Measurements from ENCODE around the gene CHCHD6. TPM values are rescaled to one million over a fixed set of nuclear protein-coding genes. Genes with fewer than 3 reads are reported as not detected.

The CHCHD6 gene
- total RNA-seq, 1 donor: 10.9 TPM

- Histone ChIP-seq H3K4me1 (ENCODE audit: insufficient read depth, low read length) (peaks cover 2% of the 10 kb centered on the region), H3K27ac (ENCODE audit: low read depth, low read length) (no peak overlapping the region), H3K4me2 (ENCODE audit: insufficient read depth, low read length) (no peak overlapping the region), H4K20me1 (ENCODE audit: insufficient read depth, low read length) (peaks cover 34% of the 10 kb centered on the region), H3K36me3 (ENCODE audit: insufficient read depth, low read length) (no peaks in the 10 kb centered on the region), H3K4me3 (ENCODE audit: insufficient read depth, low read length) (no peak overlapping the region), H3K9me3 (ENCODE audit: low read depth, low read length) (no peaks in the 10 kb centered on the region), H3K79me2 (ENCODE audit: insufficient read depth, low read length) (peaks cover 30% of the 10 kb centered on the region), H3K27me3 (ENCODE audit: insufficient read depth, low read length) (no peaks in the 10 kb centered on the region), H2AFZ (ENCODE audit: low read length) (no peak overlapping the region)
- no peak for TF ChIP-seq CTCF (IDR thresholded peaks at IDR 0.05; ENCODE audit: extremely low read depth, low read depth, low read length)
- DNase-seq (ENCODE audit: insufficient read length, low spot score, missing footprints): no peak
Observed at GRCh38 chr3:126713199-126713598, 9.2 kb downstream of the CHCHD6 start.

- H3K4me2 ChIP-seq (ENCODE audit: insufficient read depth, low read length): no peak overlapping the region
- no peaks in the 10 kb centered on the region for H3K9me3 ChIP-seq (ENCODE audit: low read depth, low read length)
- no peak overlapping the region for H2AFZ ChIP-seq (ENCODE audit: low read length)
- no peaks in the 10 kb centered on the region for H3K36me3 ChIP-seq (ENCODE audit: insufficient read depth, low read length)
- no peaks in the 10 kb centered on the region for H3K27me3 ChIP-seq (ENCODE audit: insufficient read depth, low read length)
- no peak overlapping the region for H3K27ac ChIP-seq (ENCODE audit: low read depth, low read length)
- H3K4me1 ChIP-seq (ENCODE audit: insufficient read depth, low read length): peaks cover 2% of the 10 kb centered on the region
- TF ChIP-seq CTCF (IDR thresholded peaks at IDR 0.05; ENCODE audit: extremely low read depth, low read depth, low read length): no peak
- H3K79me2 ChIP-seq (ENCODE audit: insufficient read depth, low read length): peaks cover 26% of the 10 kb centered on the region
- peaks cover 38% of the 10 kb centered on the region for H4K20me1 ChIP-seq (ENCODE audit: insufficient read depth, low read length)
- DNase-seq (ENCODE audit: insufficient read length, low spot score, missing footprints): no peak
- no peak overlapping the region for H3K4me3 ChIP-seq (ENCODE audit: insufficient read depth, low read length)
Observed at GRCh38 chr3:126714276-126714900, 10.3 kb downstream of the CHCHD6 start.

- no peak for TF ChIP-seq CTCF (IDR thresholded peaks at IDR 0.05; ENCODE audit: extremely low read depth, low read depth, low read length)
- no peaks in the 10 kb centered on the region for H3K36me3 ChIP-seq (ENCODE audit: insufficient read depth, low read length)
- no peak overlapping the region for H2AFZ ChIP-seq (ENCODE audit: low read length)
- H3K9me3 ChIP-seq (ENCODE audit: low read depth, low read length): no peaks in the 10 kb centered on the region
- no peaks in the 10 kb centered on the region for H3K27me3 ChIP-seq (ENCODE audit: insufficient read depth, low read length)
- H3K4me1 ChIP-seq (ENCODE audit: insufficient read depth, low read length): peaks cover 2% of the 10 kb centered on the region
- H4K20me1 ChIP-seq (ENCODE audit: insufficient read depth, low read length): peaks cover 38% of the 10 kb centered on the region
- no peak overlapping the region for H3K27ac ChIP-seq (ENCODE audit: low read depth, low read length)
- H3K79me2 ChIP-seq (ENCODE audit: insufficient read depth, low read length): peaks cover 23% of the 10 kb centered on the region
- H3K4me3 ChIP-seq (ENCODE audit: insufficient read depth, low read length): no peak overlapping the region
- H3K4me2 ChIP-seq (ENCODE audit: insufficient read depth, low read length): no peak overlapping the region
- DNase-seq (ENCODE audit: insufficient read length, low spot score, missing footprints): no peak
Observed at GRCh38 chr3:126714921-126715320, 10.9 kb downstream of the CHCHD6 start.

- no peak overlapping the region for H3K4me2 ChIP-seq (ENCODE audit: insufficient read depth, low read length)
- peaks cover 2% of the 10 kb centered on the region for H3K4me1 ChIP-seq (ENCODE audit: insufficient read depth, low read length)
- H3K79me2 ChIP-seq (ENCODE audit: insufficient read depth, low read length): peaks cover 22% of the 10 kb centered on the region
- no peak overlapping the region for H3K27ac ChIP-seq (ENCODE audit: low read depth, low read length)
- no peak for DNase-seq (ENCODE audit: insufficient read length, low spot score, missing footprints)
- no peaks in the 10 kb centered on the region for H3K27me3 ChIP-seq (ENCODE audit: insufficient read depth, low read length)
- H3K9me3 ChIP-seq (ENCODE audit: low read depth, low read length): no peaks in the 10 kb centered on the region
- no peak overlapping the region for H3K4me3 ChIP-seq (ENCODE audit: insufficient read depth, low read length)
- H2AFZ ChIP-seq (ENCODE audit: low read length): no peak overlapping the region
- TF ChIP-seq CTCF (IDR thresholded peaks at IDR 0.05; ENCODE audit: extremely low read depth, low read depth, low read length): no peak
- no peaks in the 10 kb centered on the region for H3K36me3 ChIP-seq (ENCODE audit: insufficient read depth, low read length)
- peaks cover 40% of the 10 kb centered on the region for H4K20me1 ChIP-seq (ENCODE audit: insufficient read depth, low read length)
Observed at GRCh38 chr3:126715432-126715831, 11.4 kb downstream of the CHCHD6 start.
